Panc1 (cell line): Measurements from ENCODE around the gene LEKR1. TPM values are rescaled to one million over a fixed set of nuclear protein-coding genes. Genes with fewer than 3 reads are reported as not detected.

Experiments used
- ATAC-seq: fragments of 200-7000 bp; cut with Tn5 transposase; 2 replicates; pipeline ENCODE4 v1.9.1; 2020; ENCODE audit warnings: mild to moderate bottlenecking, moderate library complexity
- BruUV-seq: library from RNA; stranded (reverse); fragments of 400-500 nt; replicated peaks from 2 replicates; lab custom pipeline; 2021; lab: Mats Ljungman, UMichigan
- CTCF ChIA-PET: fragments of 300-600 bp; sonication (Branson Sonifier 250); formaldehyde crosslinking; loops from one replicate; lab custom pipeline; 2022; ENCODE audit warnings: antibody characterized with exemption; lab: Charles Lee
- POLR2A ChIA-PET: fragments of 300-600 bp; sonication (Branson Sonifier 250); formaldehyde crosslinking; loops from one replicate; lab custom pipeline; 2022; ENCODE audit warnings: antibody characterized with exemption; lab: Charles Lee
- DNase-seq: peaks from one replicate; pipeline ENCODE4 v3.0.0-alpha.2; 2010; ENCODE audit warnings: low read depth, low spot score
- H3K27ac ChIP-seq: 2 replicates; pipeline ENCODE4 v1.5.1; 2011; ENCODE audit warnings: mild to moderate bottlenecking, low read length, inconsistent platforms
- H3K27me3 ChIP-seq: fragments of 200-500 bp; sonication (Bioruptor generic); 2 replicates; pipeline ENCODE4 v1.6.0; 2014; ENCODE audit warnings: low read length, inconsistent platforms; ENCODE audit not compliant: control insufficient read depth, insufficient read depth
- H3K36me3 ChIP-seq: fragments of 200-500 bp; sonication (Bioruptor generic); 2 replicates; pipeline ENCODE4 v1.5.1; 2014; ENCODE audit warnings: inconsistent platforms, mild to moderate bottlenecking, low read length, moderate library complexity; ENCODE audit not compliant: control insufficient read depth, insufficient read depth
- H3K4me1 ChIP-seq: 2 replicates; pipeline ENCODE4 v1.5.1; 2011; ENCODE audit warnings: inconsistent platforms, mild to moderate bottlenecking, low read length, moderate library complexity; ENCODE audit not compliant: control insufficient read depth, insufficient read depth
- H3K4me3 ChIP-seq, 2 experiments: 2 replicates each; pipeline ENCODE4 v1.5.1; 2011 to 2012; ENCODE audit warnings: low read depth in 2 of 2, low read length in 2 of 2, mild to moderate bottlenecking in 2 of 2, inconsistent platforms in 1 of 2, moderate library complexity in 1 of 2
- H3K9me3 ChIP-seq: fragments of 200-500 bp; sonication (Bioruptor generic); 2 replicates; pipeline ENCODE4 v1.5.1; 2014; ENCODE audit warnings: low read depth, mild to moderate bottlenecking, inconsistent platforms, low read length, moderate library complexity; ENCODE audit not compliant: control insufficient read depth, insufficient read depth
- POLR2AphosphoS5 ChIP-seq: IDR thresholded peaks from 2 replicates; pipeline ENCODE4 v1.6.1; 2012; ENCODE audit warnings: mild to moderate bottlenecking, low read depth, low read length, moderate library complexity
- SIN3A ChIP-seq: IDR thresholded peaks from 2 replicates; pipeline ENCODE4 v1.6.1; 2012; ENCODE audit warnings: low read depth, mild to moderate bottlenecking, low read length, moderate library complexity, borderline replicate concordance; ENCODE audit not compliant: insufficient read depth
- TCF7L2 ChIP-seq: IDR thresholded peaks from 2 replicates; pipeline ENCODE4 v1.6.1; 2011; ENCODE audit warnings: mild to moderate bottlenecking, low read depth, low read length, inconsistent platforms
- in situ Hi-C: cut with HindIII; loops from 2 replicates; pipeline ENCODE4 v1.10.0; 2016; ENCODE audit warnings: low sequenced_read_pairs, low pct_unique_long_range_greater_than_20kb
- intact Hi-C: fragments of 100-400 bp; cut with micrococcal nuclease; formaldehyde crosslinking; loops from one replicate; pipeline ENCODE4 v1.10.0; 2022; ENCODE audit not compliant: unreplicated experiment
- total RNA-seq: library from RNA; stranded (reverse); gene quantifications from one replicate; pipeline ENCODE4 v1.2.1, GENCODE V29; 2021; ENCODE audit not compliant: unreplicated experiment
- TF ChIP-seq, protein P1 (sequence below): fragments of 450-650 bp; IDR thresholded peaks from 2 replicates; pipeline ENCODE4 v1.5.1; 2017; ENCODE audit warnings: mild to moderate bottlenecking
- TF ChIP-seq, protein P2 (sequence below), 2 experiments: IDR thresholded peaks; 2 replicates each; pipeline ENCODE4 v1.6.1; 2011 to 2012; ENCODE audit warnings: low read depth in 2 of 2, control low read depth in 1 of 2, low read length in 1 of 2, mild to moderate bottlenecking in 1 of 2, moderate library complexity in 1 of 2; ENCODE audit not compliant: insufficient read depth in 1 of 2

Gene LEKR1
- total RNA-seq, 1 experiment from 2014 or later, result not detected

DNA sequence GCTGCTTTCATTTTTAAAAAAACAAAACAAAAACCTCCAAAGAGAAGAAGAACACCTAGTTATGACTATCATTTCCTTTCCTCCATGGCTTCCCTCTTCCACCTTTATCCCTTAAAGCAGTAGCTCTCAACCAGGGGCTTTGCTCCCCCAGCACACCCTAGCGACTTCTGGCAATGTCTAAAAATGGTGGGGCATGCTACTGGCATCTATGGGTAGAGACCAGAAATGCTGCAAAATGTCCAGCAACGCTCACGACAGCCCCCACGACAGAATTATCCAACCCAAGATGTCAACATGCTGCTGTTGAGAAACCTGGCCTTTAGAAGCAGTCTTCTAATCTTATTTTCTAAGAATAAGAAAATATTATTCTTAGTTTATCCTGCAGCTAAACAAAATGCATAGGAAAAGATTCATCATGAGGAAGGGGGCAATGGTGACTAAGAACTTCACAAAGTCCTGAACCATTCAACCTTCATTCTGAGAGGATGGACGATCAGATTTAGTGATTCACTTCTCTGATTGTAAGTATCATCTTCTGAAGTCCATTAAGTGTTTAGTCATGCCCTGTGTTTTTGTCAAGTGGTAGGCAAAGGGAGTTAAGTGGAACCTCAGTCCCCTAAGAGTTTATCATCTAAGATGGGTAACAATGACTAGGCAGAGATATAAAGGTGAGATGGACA lies 252.1 kb downstream of the LEKR1 start:
- no TSS peak for BruUV-seq
- ChIA-PET POLR2A (no interaction called here), CTCF (no interaction called here)
- in situ Hi-C loops, result no loop called here
- no peak overlapping the region for H3K27ac ChIP-seq
- ATAC-seq, result no peak
- H3K4me1 ChIP-seq, result peaks cover 11% of the 10 kb centered on the region
- H3K36me3 ChIP-seq, result no peaks in the 10 kb centered on the region
- TF ChIP-seq, protein P1, sequence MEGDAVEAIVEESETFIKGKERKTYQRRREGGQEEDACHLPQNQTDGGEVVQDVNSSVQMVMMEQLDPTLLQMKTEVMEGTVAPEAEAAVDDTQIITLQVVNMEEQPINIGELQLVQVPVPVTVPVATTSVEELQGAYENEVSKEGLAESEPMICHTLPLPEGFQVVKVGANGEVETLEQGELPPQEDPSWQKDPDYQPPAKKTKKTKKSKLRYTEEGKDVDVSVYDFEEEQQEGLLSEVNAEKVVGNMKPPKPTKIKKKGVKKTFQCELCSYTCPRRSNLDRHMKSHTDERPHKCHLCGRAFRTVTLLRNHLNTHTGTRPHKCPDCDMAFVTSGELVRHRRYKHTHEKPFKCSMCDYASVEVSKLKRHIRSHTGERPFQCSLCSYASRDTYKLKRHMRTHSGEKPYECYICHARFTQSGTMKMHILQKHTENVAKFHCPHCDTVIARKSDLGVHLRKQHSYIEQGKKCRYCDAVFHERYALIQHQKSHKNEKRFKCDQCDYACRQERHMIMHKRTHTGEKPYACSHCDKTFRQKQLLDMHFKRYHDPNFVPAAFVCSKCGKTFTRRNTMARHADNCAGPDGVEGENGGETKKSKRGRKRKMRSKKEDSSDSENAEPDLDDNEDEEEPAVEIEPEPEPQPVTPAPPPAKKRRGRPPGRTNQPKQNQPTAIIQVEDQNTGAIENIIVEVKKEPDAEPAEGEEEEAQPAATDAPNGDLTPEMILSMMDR, result peak; percentile 14; the same call in 1 of the 2 replicates
- no peak for TF ChIP-seq POLR2AphosphoS5
- TF ChIP-seq, protein P2, sequence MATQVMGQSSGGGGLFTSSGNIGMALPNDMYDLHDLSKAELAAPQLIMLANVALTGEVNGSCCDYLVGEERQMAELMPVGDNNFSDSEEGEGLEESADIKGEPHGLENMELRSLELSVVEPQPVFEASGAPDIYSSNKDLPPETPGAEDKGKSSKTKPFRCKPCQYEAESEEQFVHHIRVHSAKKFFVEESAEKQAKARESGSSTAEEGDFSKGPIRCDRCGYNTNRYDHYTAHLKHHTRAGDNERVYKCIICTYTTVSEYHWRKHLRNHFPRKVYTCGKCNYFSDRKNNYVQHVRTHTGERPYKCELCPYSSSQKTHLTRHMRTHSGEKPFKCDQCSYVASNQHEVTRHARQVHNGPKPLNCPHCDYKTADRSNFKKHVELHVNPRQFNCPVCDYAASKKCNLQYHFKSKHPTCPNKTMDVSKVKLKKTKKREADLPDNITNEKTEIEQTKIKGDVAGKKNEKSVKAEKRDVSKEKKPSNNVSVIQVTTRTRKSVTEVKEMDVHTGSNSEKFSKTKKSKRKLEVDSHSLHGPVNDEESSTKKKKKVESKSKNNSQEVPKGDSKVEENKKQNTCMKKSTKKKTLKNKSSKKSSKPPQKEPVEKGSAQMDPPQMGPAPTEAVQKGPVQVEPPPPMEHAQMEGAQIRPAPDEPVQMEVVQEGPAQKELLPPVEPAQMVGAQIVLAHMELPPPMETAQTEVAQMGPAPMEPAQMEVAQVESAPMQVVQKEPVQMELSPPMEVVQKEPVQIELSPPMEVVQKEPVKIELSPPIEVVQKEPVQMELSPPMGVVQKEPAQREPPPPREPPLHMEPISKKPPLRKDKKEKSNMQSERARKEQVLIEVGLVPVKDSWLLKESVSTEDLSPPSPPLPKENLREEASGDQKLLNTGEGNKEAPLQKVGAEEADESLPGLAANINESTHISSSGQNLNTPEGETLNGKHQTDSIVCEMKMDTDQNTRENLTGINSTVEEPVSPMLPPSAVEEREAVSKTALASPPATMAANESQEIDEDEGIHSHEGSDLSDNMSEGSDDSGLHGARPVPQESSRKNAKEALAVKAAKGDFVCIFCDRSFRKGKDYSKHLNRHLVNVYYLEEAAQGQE (IDR thresholded peaks at IDR 0.05; ENCODE audit: insufficient read depth in 1 of 2, low read depth in 2 of 2, low read length in 1 of 2), result no peak
- TF ChIP-seq SIN3A, result no peak
- intact Hi-C loops, result no loop called here
- no peaks in the 10 kb centered on the region for H3K27me3 ChIP-seq
- no peak overlapping the region for H3K4me3 ChIP-seq
- H3K9me3 ChIP-seq, result no peaks in the 10 kb centered on the region
- no peak for DNase-seq

DNA sequence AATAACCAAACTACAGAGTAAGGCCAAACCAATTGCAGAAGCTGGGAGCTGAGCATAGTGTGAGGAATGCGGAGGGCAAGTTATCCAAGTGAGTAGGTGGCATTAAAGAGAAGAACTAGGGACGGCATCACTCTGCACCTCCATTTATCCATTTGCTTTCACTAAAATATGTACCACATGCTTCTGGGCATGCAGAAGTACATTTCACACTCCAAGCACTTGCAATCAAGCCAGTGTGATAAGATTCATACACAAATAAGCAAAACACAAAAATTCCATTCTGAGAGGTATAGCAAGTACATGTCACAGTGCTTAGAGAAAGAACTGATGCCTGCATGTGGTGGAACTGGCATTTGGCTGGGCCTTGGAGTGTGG lies 252.6 kb downstream of the LEKR1 start:
- CTCF ChIA-PET, result interaction anchor here (0.6 to 1.1 kb wide), 3 partner anchors 9 to 925 kb away, joined by 3 to 5 read pairs (median 3); no protein-coding TSS in a partner anchor
- in situ Hi-C loops, result no loop called here
- TF ChIP-seq SIN3A, result no peak
- TF ChIP-seq TCF7L2, result no peak
- TF ChIP-seq, protein P2 (IDR thresholded peaks at IDR 0.05; ENCODE audit: insufficient read depth in 1 of 2, low read depth in 2 of 2, low read length in 1 of 2), result no peak
- TF ChIP-seq, protein P1, result no peak
- no peak for TF ChIP-seq POLR2AphosphoS5

More for the DNA sequence above, 252.6 kb downstream of the LEKR1 start:
- DNase-seq, result no peak
- POLR2A ChIA-PET, result interaction anchor here (0.6 kb wide), 1 partner anchor 779 kb away, joined by 12 read pairs; no protein-coding TSS in a partner anchor
- Histone ChIP-seq H3K36me3 (no peaks in the 10 kb centered on the region), H3K4me1 (peaks cover 11% of the 10 kb centered on the region), H3K9me3 (no peaks in the 10 kb centered on the region), H3K27ac (no peak overlapping the region), H3K27me3 (no peaks in the 10 kb centered on the region), H3K4me3 (no peak overlapping the region)
- no peak for ATAC-seq
- BruUV-seq, result no TSS peak
- intact Hi-C loops, result no loop called here
